Measurements from ENCODE around the gene TBATA.

TBATA gene

DNA sequence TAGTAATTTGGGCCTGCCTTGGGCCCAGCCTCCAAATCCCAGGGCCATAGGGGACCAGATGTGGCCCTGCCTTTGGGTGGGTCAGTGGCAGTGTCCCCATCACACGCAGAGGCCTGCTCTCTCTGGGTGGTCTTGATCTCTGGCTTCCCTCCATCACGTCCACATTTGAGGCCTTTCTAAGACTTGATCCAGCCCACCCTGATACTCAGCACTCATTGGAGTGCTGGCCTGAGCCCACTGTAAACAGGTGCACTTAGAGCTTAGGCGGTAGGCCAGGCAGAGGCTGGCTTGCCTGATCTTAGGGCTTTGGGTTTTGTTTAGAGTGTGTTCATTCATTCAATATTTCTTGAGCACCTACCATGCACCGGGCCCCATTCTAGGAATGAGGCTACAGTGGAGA is 52.6 kb downstream of the TBATA start:
- no peaks in the 10 kb centered on the region for H3K36me3 ChIP-seq (ENCODE audit: insufficient read depth, low read length)
- no peak overlapping the region for H3K27ac ChIP-seq
- H3K9me3 ChIP-seq (ENCODE audit: low read depth, low read length), result no peaks in the 10 kb centered on the region
- no peak overlapping the region for H3K4me3 ChIP-seq
- H3K9ac ChIP-seq (ENCODE audit: insufficient read length), result no peak overlapping the region
- no peak for DNase-seq (ENCODE audit: low read depth, low spot score)
- TF ChIP-seq POLR2AphosphoS5 (IDR thresholded peaks at IDR 0.05; ENCODE audit: borderline replicate concordance, low read depth, low read length), result no peak
- no peak for TF ChIP-seq EZH2 (IDR thresholded peaks at IDR 0.05)
- no peak for TF ChIP-seq FOXP2 (optimal IDR thresholded peaks at IDR 0.05; ENCODE audit: control extremely low read depth, extremely low read length, insufficient read depth)

DNA sequence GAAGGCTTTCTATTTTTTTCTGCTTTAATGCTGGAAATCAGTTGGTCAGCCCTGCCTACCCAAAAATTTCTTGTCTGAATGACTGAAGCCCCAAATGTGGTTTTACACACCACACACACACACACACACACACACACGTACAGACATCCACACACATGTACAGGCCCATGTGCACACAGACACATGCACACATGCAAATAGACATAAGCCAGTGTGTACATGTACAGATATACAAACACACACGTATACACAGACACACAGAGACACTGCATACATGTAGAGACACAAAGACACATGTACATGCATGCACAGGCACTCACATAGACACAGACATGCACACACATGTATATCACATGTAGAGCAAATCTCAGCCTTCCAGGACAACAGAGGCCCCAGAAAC is 54.2 kb downstream of the TBATA start:
- Histone ChIP-seq H3K9me3 (ENCODE audit: low read depth, low read length) (no peaks in the 10 kb centered on the region), H3K9ac (ENCODE audit: insufficient read length) (no peak overlapping the region), H3K36me3 (ENCODE audit: insufficient read depth, low read length) (no peaks in the 10 kb centered on the region), H3K4me3 (no peak overlapping the region), H3K27ac (no peak overlapping the region)
- no peak for TF ChIP-seq POLR2AphosphoS5 (IDR thresholded peaks at IDR 0.05; ENCODE audit: borderline replicate concordance, low read depth, low read length)
- TF ChIP-seq FOXP2 (optimal IDR thresholded peaks at IDR 0.05; ENCODE audit: control extremely low read depth, extremely low read length, insufficient read depth), result no peak
- TF ChIP-seq EZH2 (IDR thresholded peaks at IDR 0.05), result no peak
- no peak for DNase-seq (ENCODE audit: low read depth, low spot score)

DNA sequence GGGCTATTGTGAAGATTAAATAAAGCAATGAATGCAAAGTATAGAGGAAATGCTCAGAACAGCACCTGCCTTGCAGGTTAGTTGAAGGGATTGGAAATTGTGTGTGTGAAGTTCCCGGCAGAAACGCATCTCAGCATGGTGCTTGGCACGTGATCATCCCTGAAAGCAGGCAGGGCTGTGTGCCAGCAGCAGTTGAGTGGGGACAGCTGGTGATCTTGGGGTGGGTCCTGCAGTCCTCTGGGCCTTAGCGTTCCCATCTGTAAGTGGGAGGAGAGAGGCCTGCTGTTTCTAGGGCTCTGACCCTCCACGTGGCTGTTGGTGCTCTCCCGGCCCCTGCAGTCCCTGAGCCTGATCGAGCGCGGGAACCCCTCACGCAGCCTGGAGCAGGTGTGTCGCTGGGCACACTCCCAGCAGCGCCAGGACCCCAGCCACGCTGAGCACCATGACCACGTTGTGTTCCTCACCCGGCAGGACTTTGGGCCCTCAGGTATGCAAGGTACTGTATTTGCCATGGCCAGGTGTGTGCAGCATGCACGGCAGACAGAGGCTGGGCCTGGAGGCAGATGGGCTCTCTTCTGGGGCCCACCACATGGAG is 55.3 kb downstream of the TBATA start:
- Histone ChIP-seq H3K9me3 (ENCODE audit: low read depth, low read length) (no peaks in the 10 kb centered on the region), H3K27ac (no peak overlapping the region), H3K36me3 (ENCODE audit: insufficient read depth, low read length) (no peaks in the 10 kb centered on the region), H3K9ac (ENCODE audit: insufficient read length) (no peak overlapping the region), H3K4me3 (no peak overlapping the region)
- TF ChIP-seq FOXP2 (optimal IDR thresholded peaks at IDR 0.05; ENCODE audit: control extremely low read depth, extremely low read length, insufficient read depth), result no peak
- no peak for TF ChIP-seq EZH2 (IDR thresholded peaks at IDR 0.05)
- no peak for TF ChIP-seq POLR2AphosphoS5 (IDR thresholded peaks at IDR 0.05; ENCODE audit: borderline replicate concordance, low read depth, low read length)
- no peak for DNase-seq (ENCODE audit: low read depth, low spot score)

DNA sequence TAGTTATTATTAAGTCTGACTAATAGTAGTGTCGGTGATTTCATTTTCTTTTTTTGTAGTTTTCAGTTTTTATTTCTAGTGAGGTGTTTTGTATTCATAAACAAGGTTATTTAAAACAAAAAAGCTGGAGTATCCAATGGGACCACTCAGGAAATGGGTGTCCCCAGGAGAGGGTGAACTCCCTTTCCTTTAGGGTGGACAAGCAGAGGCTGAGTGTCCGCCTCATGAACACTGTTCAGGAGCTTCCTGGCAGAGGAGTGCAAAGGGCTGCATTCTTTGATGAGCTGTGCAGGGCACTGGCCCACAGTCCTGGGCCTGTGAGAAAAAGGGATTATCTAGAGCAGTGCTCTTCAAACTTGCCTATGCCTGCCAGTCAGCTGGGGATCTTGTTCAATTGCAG is 56.8 kb downstream of the TBATA start:
- DNase-seq (ENCODE audit: low read depth, low spot score), result no peak
- H3K9ac ChIP-seq (ENCODE audit: insufficient read length), result no peak overlapping the region
- H3K4me3 ChIP-seq, result no peak overlapping the region
- no peaks in the 10 kb centered on the region for H3K9me3 ChIP-seq (ENCODE audit: low read depth, low read length)
- no peak for TF ChIP-seq EZH2 (IDR thresholded peaks at IDR 0.05)
- no peak for TF ChIP-seq FOXP2 (optimal IDR thresholded peaks at IDR 0.05; ENCODE audit: control extremely low read depth, extremely low read length, insufficient read depth)
- no peak for TF ChIP-seq POLR2AphosphoS5 (IDR thresholded peaks at IDR 0.05; ENCODE audit: borderline replicate concordance, low read depth, low read length)
- H3K36me3 ChIP-seq (ENCODE audit: insufficient read depth, low read length), result no peaks in the 10 kb centered on the region
- no peak overlapping the region for H3K27ac ChIP-seq

DNA sequence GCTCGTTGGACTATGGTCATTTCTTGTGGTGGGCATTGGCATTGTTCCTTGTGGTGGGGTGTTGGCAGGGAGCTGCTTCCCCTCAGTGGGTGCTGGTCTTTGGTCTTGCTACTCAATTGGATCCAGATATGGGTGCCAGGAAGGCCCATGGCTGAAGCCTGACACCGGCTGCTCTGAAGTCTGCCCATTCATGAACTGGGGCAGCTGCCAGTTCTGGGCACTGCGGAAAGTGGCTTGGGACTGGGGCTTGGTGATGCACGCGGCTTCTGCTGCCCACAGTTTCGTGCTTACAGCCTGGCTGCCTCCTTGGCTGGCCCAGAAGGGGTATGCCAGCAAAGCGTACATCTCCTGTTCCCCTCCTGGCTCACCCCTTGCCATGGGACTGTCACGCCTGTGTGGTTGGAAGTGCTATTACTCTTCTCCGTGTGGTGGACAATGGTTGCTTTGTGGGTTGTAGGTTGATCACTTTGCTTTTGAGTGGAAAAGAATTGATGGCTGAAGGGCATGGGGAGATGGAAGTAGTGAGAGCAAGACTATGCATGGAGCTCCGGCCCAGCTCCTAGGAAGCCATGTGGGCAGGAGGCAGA is 58.2 kb downstream of the TBATA start:
- DNase-seq (ENCODE audit: low read depth, low spot score), result no peak
- TF ChIP-seq FOXP2 (optimal IDR thresholded peaks at IDR 0.05; ENCODE audit: control extremely low read depth, extremely low read length, insufficient read depth), result no peak
- no peak for TF ChIP-seq POLR2AphosphoS5 (IDR thresholded peaks at IDR 0.05; ENCODE audit: borderline replicate concordance, low read depth, low read length)
- TF ChIP-seq EZH2 (IDR thresholded peaks at IDR 0.05), result no peak
- H3K9me3 ChIP-seq (ENCODE audit: low read depth, low read length), result no peaks in the 10 kb centered on the region
- no peak overlapping the region for H3K27ac ChIP-seq
- no peak overlapping the region for H3K4me3 ChIP-seq
- H3K9ac ChIP-seq (ENCODE audit: insufficient read length), result no peak overlapping the region
- no peaks in the 10 kb centered on the region for H3K36me3 ChIP-seq (ENCODE audit: insufficient read depth, low read length)

DNA sequence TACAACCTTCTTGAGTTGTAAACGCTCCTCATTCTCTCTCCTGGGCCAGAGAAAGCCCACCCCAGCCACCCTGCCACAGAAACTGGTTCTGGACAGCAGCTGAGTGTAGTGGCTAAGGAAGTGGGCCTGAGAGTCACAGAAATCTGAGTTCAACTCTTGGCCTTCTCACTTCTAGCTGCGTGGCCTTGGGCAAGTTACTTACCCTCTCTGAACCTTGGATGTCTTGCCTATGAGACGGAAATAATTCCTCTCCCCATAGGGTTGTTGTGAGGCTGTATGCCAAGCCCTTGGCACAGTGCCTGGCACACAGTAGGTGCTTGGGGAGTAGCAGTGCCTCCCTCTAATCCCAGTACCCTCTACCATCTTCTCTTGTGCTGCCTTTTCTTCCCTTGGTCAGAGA is 61.4 kb downstream of the TBATA start:
- no peak overlapping the region for H3K27ac ChIP-seq
- no peaks in the 10 kb centered on the region for H3K9me3 ChIP-seq (ENCODE audit: low read depth, low read length)
- H3K9ac ChIP-seq (ENCODE audit: insufficient read length), result no peak overlapping the region
- no peaks in the 10 kb centered on the region for H3K36me3 ChIP-seq (ENCODE audit: insufficient read depth, low read length)
- H3K4me3 ChIP-seq, result no peak overlapping the region
- TF ChIP-seq POLR2AphosphoS5 (IDR thresholded peaks at IDR 0.05; ENCODE audit: borderline replicate concordance, low read depth, low read length) (no peak), EZH2 (IDR thresholded peaks at IDR 0.05) (no peak), FOXP2 (optimal IDR thresholded peaks at IDR 0.05; ENCODE audit: control extremely low read depth, extremely low read length, insufficient read depth) (no peak)
- no peak for DNase-seq (ENCODE audit: low read depth, low spot score)

DNA sequence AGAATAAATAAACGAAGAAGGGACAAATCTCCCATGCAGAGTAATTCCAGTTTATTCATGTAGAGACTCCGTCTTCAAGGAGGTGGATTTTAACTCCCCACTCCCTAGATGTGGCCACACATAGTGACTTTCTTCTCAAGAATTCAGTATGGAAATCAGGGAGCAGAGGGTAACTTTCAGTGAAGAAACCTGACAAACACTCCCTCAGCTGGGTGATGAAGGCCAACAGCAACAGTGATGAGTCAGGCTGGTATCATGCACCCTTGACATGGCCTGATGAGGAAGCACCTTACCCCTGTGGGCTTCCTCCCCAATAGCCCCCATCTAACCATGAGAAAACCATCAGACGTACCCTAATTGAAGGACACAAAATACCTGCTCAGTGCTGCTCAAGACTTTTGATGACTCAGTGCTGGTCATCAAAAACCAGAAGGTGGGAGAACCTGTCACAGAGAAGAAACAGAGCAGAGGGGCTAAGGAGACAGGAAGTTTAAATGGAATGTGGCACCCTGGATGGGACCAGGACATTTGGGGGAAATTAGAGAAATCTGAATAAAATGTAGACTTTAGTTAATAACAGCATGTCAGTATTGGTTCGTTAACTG is 62.3 kb downstream of the TBATA start:
- no peak overlapping the region for H3K27ac ChIP-seq
- H3K9ac ChIP-seq (ENCODE audit: insufficient read length), result no peak overlapping the region
- H3K36me3 ChIP-seq (ENCODE audit: insufficient read depth, low read length), result no peaks in the 10 kb centered on the region
- H3K4me3 ChIP-seq, result no peak overlapping the region
- no peaks in the 10 kb centered on the region for H3K9me3 ChIP-seq (ENCODE audit: low read depth, low read length)
- DNase-seq (ENCODE audit: low read depth, low spot score), result no peak
- TF ChIP-seq FOXP2 (optimal IDR thresholded peaks at IDR 0.05; ENCODE audit: control extremely low read depth, extremely low read length, insufficient read depth), result no peak
- TF ChIP-seq EZH2 (IDR thresholded peaks at IDR 0.05), result no peak
- TF ChIP-seq POLR2AphosphoS5 (IDR thresholded peaks at IDR 0.05; ENCODE audit: borderline replicate concordance, low read depth, low read length), result no peak
